Measurements from ENCODE around the gene CXCR2.

Gene CXCR2

DNA sequence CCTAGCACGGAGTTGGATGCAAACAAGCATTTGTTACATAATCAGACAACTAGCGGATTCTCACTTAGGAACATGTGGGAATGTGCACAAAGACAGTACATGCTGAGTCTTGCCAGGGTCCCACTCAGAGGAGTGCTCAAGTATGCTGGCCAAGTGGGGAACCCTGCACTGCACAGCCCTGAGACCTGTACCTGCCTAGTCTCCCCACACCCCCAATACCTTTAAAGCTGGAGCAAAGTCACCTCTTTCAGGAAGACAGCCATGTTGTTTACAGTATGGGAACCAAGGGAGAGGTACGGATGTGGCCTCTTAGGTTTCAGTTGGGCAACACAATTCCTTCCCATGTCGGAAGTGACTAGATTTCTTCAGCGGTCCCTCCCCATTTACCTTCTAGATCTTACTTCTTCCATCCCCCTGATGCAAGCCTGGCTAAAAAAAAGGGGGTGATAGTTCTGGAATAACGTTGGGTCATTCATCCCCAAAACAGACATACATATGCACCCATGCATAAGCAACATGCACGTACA, 30.2 kb downstream of the CXCR2 start:
- no peaks in the 10 kb centered on the region for H3K9me3 ChIP-seq (ENCODE audit: control insufficient read depth, insufficient read depth, low read depth, low read length)
- POLR2A ChIA-PET, result no interaction called here
- H3K4me3 ChIP-seq (ENCODE audit: low read depth, low read length), result no peak overlapping the region
- CTCF ChIA-PET, result interaction anchor here (1.3 to 3.4 kb wide), 2 partner anchors 12 kb away, joined by 5 to 13 read pairs; no protein-coding TSS in a partner anchor
- H3K27ac ChIP-seq (ENCODE audit: extremely low read depth, low read depth, low read length), result no peak overlapping the region
- no peaks in the 10 kb centered on the region for H3K36me3 ChIP-seq (ENCODE audit: control insufficient read depth in 2 of 2, insufficient read depth in 1 of 2, low read length in 2 of 2)
- no peak for TF ChIP-seq ZNF426 (tag by site-specific recombination; IDR thresholded peaks at IDR 0.05)
- TF ChIP-seq SP7 (tag by site-specific recombination; IDR thresholded peaks at IDR 0.05), result no peak
- no peaks in the 10 kb centered on the region for H3K4me1 ChIP-seq (ENCODE audit: control insufficient read depth, insufficient read depth, low read length)

GRCh38 chr2:218161644-218162043, 35.8 kb downstream of the CXCR2 start:
- ChIA-PET CTCF (no interaction called here), POLR2A (interaction anchor here (0.7 kb wide), 1 partner anchor 10 kb away, joined by 6 read pairs; no protein-coding TSS in a partner anchor)
- Histone ChIP-seq H3K27ac (ENCODE audit: extremely low read depth, low read depth, low read length) (no peak overlapping the region), H3K36me3 (ENCODE audit: control insufficient read depth in 2 of 2, insufficient read depth in 1 of 2, low read length in 2 of 2) (no peaks in the 10 kb centered on the region), H3K9me3 (ENCODE audit: control insufficient read depth, insufficient read depth, low read depth, low read length) (no peaks in the 10 kb centered on the region), H3K4me3 (ENCODE audit: low read depth, low read length) (no peak overlapping the region), H3K4me1 (ENCODE audit: control insufficient read depth, insufficient read depth, low read length) (no peaks in the 10 kb centered on the region)
- TF ChIP-seq, protein P1, sequence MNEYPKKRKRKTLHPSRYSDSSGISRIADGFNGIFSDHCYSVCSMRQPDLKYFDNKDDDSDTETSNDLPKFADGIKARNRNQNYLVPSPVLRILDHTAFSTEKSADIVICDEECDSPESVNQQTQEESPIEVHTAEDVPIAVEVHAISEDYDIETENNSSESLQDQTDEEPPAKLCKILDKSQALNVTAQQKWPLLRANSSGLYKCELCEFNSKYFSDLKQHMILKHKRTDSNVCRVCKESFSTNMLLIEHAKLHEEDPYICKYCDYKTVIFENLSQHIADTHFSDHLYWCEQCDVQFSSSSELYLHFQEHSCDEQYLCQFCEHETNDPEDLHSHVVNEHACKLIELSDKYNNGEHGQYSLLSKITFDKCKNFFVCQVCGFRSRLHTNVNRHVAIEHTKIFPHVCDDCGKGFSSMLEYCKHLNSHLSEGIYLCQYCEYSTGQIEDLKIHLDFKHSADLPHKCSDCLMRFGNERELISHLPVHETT (tag by site-specific recombination; IDR thresholded peaks at IDR 0.05), result no peak
- TF ChIP-seq SP2 (tag by site-specific recombination; IDR thresholded peaks at IDR 0.05), result no peak
- TF ChIP-seq, protein P2, sequence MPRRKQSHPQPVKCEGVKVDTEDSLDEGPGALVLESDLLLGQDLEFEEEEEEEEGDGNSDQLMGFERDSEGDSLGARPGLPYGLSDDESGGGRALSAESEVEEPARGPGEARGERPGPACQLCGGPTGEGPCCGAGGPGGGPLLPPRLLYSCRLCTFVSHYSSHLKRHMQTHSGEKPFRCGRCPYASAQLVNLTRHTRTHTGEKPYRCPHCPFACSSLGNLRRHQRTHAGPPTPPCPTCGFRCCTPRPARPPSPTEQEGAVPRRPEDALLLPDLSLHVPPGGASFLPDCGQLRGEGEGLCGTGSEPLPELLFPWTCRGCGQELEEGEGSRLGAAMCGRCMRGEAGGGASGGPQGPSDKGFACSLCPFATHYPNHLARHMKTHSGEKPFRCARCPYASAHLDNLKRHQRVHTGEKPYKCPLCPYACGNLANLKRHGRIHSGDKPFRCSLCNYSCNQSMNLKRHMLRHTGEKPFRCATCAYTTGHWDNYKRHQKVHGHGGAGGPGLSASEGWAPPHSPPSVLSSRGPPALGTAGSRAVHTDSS (tag by site-specific recombination; IDR thresholded peaks at IDR 0.05), result no peak
- TF ChIP-seq ZNF24 (tag by site-specific recombination; IDR thresholded peaks at IDR 0.05), result no peak
- no peak for TF ChIP-seq KLF8 (tag by site-specific recombination; IDR thresholded peaks at IDR 0.05)
- no peak for TF ChIP-seq EGR2 (tag by site-specific recombination; IDR thresholded peaks at IDR 0.05; ENCODE audit: low read depth)
- TF ChIP-seq ZNF704 (tag by site-specific recombination; IDR thresholded peaks at IDR 0.05), result no peak
- TF ChIP-seq ZNF366 (tag by site-specific recombination; conservative IDR thresholded peaks at IDR 0.05), result no peak
- TF ChIP-seq, protein P3, sequence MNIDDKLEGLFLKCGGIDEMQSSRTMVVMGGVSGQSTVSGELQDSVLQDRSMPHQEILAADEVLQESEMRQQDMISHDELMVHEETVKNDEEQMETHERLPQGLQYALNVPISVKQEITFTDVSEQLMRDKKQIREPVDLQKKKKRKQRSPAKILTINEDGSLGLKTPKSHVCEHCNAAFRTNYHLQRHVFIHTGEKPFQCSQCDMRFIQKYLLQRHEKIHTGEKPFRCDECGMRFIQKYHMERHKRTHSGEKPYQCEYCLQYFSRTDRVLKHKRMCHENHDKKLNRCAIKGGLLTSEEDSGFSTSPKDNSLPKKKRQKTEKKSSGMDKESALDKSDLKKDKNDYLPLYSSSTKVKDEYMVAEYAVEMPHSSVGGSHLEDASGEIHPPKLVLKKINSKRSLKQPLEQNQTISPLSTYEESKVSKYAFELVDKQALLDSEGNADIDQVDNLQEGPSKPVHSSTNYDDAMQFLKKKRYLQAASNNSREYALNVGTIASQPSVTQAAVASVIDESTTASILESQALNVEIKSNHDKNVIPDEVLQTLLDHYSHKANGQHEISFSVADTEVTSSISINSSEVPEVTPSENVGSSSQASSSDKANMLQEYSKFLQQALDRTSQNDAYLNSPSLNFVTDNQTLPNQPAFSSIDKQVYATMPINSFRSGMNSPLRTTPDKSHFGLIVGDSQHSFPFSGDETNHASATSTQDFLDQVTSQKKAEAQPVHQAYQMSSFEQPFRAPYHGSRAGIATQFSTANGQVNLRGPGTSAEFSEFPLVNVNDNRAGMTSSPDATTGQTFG (tag by site-specific recombination; IDR thresholded peaks at IDR 0.05; ENCODE audit: borderline replicate concordance), result no peak
- no peak for TF ChIP-seq RBAK (tag by site-specific recombination; IDR thresholded peaks at IDR 0.05)

DNA sequence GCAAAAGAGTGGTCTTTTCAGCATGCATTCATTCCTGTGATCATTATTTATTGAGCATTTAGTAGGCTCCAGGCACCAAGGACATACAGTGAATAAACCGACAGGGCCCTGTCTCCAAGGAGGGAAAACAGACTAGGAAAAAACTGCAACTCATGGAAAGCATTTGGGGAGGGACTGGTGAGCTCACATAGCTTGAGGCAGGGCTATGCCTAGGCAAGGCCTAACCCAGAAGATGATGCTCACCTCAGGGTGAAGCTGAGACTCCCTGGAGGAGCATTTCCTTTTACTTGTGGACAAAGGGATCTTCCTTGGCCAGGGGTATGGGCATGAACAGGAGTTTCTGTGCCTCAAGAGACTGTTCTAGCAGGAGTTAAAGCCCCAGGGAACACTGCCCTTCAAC, 37.0 kb downstream of the CXCR2 start:
- Histone ChIP-seq H3K27ac (ENCODE audit: extremely low read depth, low read depth, low read length) (no peak overlapping the region), H3K36me3 (ENCODE audit: control insufficient read depth in 2 of 2, insufficient read depth in 1 of 2, low read length in 2 of 2) (no peaks in the 10 kb centered on the region), H3K4me3 (ENCODE audit: low read depth, low read length) (no peak overlapping the region), H3K4me1 (ENCODE audit: control insufficient read depth, insufficient read depth, low read length) (no peaks in the 10 kb centered on the region), H3K9me3 (ENCODE audit: control insufficient read depth, insufficient read depth, low read depth, low read length) (no peaks in the 10 kb centered on the region)
- ChIA-PET POLR2A (no interaction called here), CTCF (interaction anchor here (0.6 to 1.3 kb wide), 5 partner anchors 10 to 376 kb away, joined by 3 to 4 read pairs (median 3); no protein-coding TSS in a partner anchor)
- no peak for TF ChIP-seq ZNF121 (tag by site-specific recombination; IDR thresholded peaks at IDR 0.05)
- TF ChIP-seq ZFHX2 (tag by site-specific recombination; conservative IDR thresholded peaks at IDR 0.05), result no peak
- TF ChIP-seq, protein P4, sequence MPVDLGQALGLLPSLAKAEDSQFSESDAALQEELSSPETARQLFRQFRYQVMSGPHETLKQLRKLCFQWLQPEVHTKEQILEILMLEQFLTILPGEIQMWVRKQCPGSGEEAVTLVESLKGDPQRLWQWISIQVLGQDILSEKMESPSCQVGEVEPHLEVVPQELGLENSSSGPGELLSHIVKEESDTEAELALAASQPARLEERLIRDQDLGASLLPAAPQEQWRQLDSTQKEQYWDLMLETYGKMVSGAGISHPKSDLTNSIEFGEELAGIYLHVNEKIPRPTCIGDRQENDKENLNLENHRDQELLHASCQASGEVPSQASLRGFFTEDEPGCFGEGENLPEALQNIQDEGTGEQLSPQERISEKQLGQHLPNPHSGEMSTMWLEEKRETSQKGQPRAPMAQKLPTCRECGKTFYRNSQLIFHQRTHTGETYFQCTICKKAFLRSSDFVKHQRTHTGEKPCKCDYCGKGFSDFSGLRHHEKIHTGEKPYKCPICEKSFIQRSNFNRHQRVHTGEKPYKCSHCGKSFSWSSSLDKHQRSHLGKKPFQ (tag by site-specific recombination; IDR thresholded peaks at IDR 0.05), result no peak

Measured in HEK293 (cell line).